Urothelium cell line (cell line): ENCODE results near the gene BCL7A.

ENCODE experiments used
- DNase-seq: peaks from one replicate; pipeline ENCODE4 v3.0.0; 2011; ENCODE audit warnings: low spot score, mixed read lengths
- FAIRE-seq: peaks from 2 replicates; lab custom pipeline; 2011; peaks lifted over from hg19 to GRCh38; lab: Jason Lieb, UNC

The BCL7A gene

GRCh38 chr12:121996945-121997612, 24.6 kb upstream of the BCL7A start:
- FAIRE-seq (no peak), DNase-seq (peak; percentile 55)

DNA sequence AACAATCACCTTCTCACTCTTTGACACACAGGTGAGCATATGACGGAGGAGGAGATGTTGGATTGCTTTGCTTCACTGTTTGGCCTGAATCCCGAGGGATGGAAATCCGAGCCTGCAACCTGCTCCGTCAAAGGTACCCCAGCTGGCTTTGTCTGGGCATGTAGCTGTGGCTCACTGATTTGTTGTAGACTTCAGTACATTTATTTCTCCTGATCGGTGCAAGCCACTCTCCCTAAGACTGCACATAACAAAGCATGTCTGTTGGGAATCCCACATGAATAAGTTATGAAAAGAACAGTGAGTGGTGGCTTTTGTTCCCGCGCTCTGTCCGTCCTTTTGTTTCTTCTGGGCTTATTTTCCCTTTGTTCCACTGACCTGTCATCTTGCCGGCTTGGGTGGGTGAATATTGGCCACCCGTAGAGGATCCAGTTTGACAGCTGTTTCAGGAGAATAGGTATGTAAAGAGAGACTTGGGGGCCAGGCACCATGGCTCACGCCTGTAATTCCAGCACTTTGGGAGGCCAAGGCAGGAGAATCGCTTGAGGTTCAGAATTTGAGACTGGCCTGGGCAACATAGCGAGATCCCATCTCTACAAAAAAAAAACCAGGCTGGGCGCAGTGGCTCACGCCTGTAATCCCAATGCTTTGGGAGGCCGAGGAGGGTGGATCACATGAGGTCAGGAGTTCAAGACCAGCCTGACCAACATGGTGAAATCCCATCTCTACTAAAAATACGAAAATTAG, 20.0 kb upstream of the BCL7A start:
- FAIRE-seq: no peak
- no peak for DNase-seq

GRCh38 chr12:122003651-122004611, 17.8 kb upstream of the BCL7A start:
- no peak for FAIRE-seq
- DNase-seq: no peak

- FAIRE-seq: no peak
Measured at GRCh38 chr12:122004633-122005071, 17.0 kb upstream of the BCL7A start.

DNA sequence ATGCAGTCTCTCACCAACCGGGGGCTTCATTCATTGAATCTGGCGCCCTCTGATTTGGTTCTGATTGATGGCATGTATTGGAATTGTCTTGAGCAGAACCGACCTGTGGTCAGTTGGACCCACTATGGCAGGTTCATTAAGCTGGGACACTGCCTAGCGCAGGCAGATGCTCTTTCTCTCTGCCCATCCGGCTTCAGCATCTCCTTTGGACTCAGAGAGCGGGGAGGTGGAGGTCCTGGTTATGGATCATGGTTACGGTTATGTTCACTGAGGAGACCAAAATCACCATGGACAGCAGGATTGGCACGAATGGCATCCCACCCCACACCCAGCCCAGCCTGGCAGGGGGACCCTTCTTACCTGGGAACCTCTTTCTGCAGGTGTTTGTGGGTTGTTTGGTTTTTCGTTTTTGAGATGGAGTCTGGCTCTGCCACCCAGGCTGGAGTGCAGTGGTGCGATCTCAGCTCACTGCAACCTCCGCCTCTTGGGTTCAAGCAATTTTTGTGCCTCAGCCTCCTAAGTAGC, 16.4 kb upstream of the BCL7A start:
- FAIRE-seq: no peak
- DNase-seq: no peak

More at GRCh38 chr12:122004633-122005071, 17.0 kb upstream of the BCL7A start:
- DNase-seq: no peak

- DNase-seq: no peak
- FAIRE-seq: no peak
Measured at GRCh38 chr12:122006186-122006926, 15.3 kb upstream of the BCL7A start.

DNA sequence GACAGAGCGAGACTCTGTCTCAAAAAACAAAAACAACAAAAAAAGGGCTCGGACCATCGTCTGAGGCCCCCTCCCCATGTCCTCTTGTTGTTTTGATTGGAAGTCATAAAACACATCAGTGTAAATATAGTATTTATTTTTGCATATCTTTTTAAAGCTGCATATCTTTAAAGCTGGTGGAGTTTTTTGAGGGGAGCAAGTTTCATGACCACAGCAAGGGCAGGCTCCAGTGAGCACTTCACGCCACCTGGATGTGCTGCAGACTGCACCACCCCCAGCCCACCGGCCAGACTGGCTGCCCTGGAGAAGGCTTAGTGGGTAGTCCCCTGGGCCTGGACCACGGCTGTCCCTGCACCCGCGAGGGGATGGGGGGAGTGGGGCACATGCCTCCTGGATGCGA, 11.9 kb upstream of the BCL7A start:
- DNase-seq (no peak), FAIRE-seq (no peak)

- FAIRE-seq: no peak
- no peak for DNase-seq
Measured at GRCh38 chr12:122012184-122012583, 9.5 kb upstream of the BCL7A start.

- DNase-seq: no peak
Measured at GRCh38 chr12:122013136-122013535, 8.5 kb upstream of the BCL7A start.

DNA sequence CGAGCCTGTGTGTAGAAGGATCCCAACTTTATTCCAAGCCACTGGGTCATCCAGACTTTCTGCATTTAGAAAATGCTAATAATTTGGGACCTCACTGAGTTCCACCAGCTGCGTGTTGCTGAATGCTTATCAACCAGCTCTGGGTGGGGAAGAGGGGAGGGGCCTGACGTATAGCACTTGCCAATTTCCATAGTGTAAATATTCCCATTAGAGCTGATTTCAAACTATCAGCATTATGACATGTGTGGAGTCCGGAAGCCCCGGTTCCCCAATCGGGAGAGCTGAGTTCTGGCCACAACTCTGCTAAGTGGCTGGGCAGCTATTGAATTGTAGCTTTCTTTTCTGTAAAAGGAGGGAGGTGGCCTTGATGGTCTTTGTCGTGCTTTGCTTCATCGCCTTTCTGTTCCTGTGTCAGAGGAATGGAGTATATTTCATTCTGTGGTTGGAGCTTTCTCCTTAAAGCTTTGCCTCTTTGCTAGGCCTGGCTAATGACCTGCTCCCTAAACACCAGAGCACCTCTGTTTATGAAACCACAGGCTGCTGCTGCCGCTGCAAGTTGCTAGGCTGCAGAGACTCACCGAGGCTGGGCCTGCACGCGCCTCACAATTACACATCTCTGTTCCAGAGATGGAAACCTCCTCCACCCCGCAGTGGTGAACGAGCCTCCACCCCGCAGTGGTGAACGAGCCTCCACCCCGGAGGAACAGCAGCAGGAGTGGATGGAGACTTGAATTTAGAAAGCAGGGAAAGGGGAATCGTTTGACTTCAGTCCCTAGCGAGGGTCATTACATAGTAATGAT, 7.7 kb upstream of the BCL7A start:
- DNase-seq (no peak), FAIRE-seq (no peak)

More at GRCh38 chr12:122013136-122013535, 8.5 kb upstream of the BCL7A start:
- no peak for FAIRE-seq

DNA sequence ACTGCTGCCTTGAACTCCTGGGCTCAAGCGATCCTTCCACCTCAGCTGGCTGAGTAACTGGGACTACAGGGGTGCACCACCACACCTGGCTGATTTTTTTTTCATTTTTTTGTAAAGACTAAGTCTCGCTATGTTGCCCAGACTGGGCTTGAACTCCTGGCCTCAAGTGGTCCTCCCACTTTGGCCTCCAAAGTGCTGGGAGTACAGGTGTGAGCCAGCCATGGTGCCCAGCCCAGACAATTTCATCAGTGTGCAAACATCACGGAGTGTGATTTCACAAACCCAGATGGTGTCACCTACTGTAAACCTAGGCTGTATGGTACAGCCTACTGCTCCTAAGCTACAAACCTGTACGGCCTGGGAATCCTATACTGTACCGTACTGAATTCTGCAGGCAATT, 6.9 kb upstream of the BCL7A start:
- FAIRE-seq (no peak), DNase-seq (no peak)

DNA sequence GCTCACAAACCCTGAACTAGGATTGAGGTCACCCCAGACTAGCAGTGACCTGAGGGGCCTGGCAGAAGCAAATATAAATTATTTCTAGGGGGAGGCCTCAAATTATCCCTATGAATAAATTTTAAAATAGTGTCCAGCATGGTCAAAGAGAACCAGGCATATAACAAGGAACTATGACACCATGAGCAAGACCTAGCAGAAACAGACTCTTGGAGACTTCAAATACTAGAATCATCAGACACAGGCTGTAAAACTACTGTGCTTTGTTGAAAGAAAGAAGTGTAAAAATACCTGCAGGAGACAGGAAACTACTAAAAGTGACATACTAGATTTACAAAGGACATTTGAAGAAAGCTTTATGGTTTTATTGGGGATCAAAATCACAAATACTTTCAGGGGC, 3.2 kb upstream of the BCL7A start:
- FAIRE-seq (no peak), DNase-seq (no peak)

DNA sequence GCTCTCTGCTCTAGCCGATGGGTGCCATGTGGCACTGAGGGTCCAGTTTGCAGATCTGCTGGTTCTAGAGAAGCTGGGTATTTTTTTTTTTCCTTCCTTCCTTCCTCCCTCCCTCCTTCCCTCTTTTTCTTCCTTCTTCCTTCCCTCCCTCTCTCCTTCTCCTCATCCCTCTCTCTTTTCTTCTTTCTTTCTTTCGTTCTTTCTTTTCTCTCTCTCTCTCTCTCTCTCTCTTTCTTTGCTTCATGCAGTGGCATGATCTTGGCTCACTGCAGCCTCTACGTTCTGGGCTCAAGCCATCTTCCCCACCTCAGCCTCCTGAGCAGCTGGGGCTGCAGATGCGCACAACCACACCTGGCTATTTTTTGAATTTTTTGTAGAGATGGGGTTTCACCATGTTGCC, 2.7 kb upstream of the BCL7A start:
- FAIRE-seq (no peak), DNase-seq (no peak)

DNA sequence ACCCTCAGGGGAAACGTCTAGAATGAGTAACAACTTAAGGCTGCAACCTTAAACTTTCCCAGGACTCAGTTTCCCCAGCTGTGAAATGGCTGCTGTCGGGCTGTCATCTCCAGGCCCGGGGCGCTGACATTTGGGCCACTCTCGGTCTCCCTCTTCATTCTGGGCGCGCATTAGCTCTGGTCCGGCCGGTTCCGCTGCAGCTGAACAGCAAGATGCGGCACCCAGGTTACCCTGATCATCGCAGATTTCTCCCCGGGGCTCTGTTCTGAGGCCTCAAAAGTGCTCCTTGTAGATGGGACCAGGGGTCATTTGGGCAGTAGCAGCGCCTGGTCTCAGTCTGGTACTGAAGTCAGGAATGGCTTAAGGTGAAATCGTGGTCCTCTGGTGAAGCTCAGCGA, 890 bp upstream of the BCL7A start:
- FAIRE-seq (no peak), DNase-seq (no peak)

GRCh38 chr12:122021193-122021821, 377 bp upstream of the BCL7A start:
- no peak for FAIRE-seq

DNA sequence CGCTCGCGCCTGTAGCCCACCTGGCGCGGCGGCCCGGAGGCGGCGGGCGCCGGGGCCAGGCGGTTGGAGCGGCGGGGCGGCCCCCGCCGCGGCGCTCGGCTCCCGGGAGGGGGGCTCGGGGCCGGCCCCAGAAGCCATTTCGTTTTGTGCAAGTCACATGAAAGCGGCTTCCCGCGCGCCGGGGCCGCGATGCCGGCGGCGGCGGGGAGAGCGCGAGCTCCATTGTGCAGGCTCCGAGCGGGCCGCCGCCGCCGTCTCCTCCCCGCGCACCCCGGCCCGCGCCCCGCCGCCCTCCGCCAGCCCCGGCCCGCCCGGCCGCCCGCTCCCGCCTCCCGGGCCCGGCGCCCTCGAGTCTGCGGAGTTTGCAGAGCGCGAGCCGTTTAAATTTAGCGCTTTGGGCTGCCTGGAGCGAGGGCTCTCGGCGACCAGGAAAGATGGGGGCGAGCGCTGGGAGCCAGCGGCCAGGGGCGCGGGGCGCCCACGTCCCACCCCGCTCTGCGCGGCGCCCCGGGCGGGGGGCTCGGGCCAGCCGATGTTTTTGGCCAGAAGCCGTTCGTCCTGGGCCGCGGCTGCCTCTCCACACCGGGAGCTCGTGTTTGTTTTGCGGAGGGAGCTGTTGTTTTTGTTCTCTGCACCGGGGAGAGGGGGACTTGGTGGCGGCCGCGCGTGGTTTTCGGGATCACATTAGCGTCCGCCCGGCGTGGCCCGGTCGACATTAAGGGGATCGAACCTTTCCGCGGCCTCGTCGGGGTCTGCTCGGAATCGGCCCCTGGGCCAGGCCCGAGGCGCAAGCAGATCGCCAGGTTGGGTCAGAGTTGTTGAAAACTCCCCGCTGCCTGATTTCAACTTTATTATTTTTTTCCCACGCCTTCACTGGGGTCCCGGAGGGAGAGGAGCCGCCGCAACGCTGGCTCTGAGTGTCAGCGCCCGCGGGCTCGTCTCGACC, 982 bp downstream of the BCL7A start:
- FAIRE-seq: no peak
- DNase-seq: peak; percentile 51

More at GRCh38 chr12:122021193-122021821, 377 bp upstream of the BCL7A start:
- peak; percentile 47 for DNase-seq

- peak; percentile 63 for DNase-seq
Measured at GRCh38 chr12:122023339-122024131, 1.9 kb downstream of the BCL7A start.

More at GRCh38 chr12:122023339-122024131, 1.9 kb downstream of the BCL7A start:
- no peak for FAIRE-seq
